ENCODE measurements around the gene OMD.

DNA sequence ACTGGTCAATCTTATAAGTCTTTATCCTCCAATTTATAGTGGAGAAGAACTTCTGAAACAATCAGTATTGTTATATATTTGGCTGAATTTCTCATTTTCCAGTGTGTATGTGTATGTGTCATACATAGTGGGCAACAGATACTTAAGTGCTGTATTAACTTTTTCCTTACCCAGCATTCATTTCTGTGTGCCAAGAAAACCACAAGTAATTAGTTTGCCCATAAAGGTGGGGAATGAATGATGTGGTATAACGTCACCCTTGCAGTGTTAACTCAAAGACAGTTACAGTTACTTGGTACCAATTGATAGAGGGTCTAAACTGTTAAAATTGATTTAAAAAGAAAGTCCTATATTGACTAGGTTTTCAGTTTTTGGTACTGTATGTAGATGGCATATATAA is 21.9 kb downstream of the OMD start:
- TF ChIP-seq CTCF (IDR thresholded peaks at IDR 0.05; ENCODE audit: poor library complexity, severe bottlenecking): no peak
- TF ChIP-seq EZH2 (IDR thresholded peaks at IDR 0.05; ENCODE audit: borderline replicate concordance, insufficient read depth, low read length, poor library complexity, severe bottlenecking): no peak
- TF ChIP-seq EP300 (conservative IDR thresholded peaks at IDR 0.05; ENCODE audit: poor library complexity, severe bottlenecking): no peak
- TF ChIP-seq POLR2AphosphoS5 (IDR thresholded peaks at IDR 0.05): no peak
- no peak for TF ChIP-seq SMC3 (conservative IDR thresholded peaks at IDR 0.05; ENCODE audit: poor library complexity)
- no peak for TF ChIP-seq TAF1 (IDR thresholded peaks at IDR 0.05; ENCODE audit: low read depth)
- no peak for TF ChIP-seq RAD21 (conservative IDR thresholded peaks at IDR 0.05)
- TF ChIP-seq MXI1 (conservative IDR thresholded peaks at IDR 0.05; ENCODE audit: poor library complexity, severe bottlenecking): no peak
